Endodermal cell (in vitro differentiated cells): Measurements from ENCODE around the gene DAAM2. TPM values are rescaled to one million over a fixed set of nuclear protein-coding genes. Genes with fewer than 3 reads are reported as not detected.

Experiments
- DNase-seq: peaks from one replicate; pipeline ENCODE4 v3.0.0-alpha.2; 2017
- H3K27ac ChIP-seq: 2 replicates; pipeline ENCODE4 v1.5.1; 2013; ENCODE audit warnings: mild to moderate bottlenecking, low read depth, low read length, moderate library complexity
- H3K27me3 ChIP-seq: 2 replicates; pipeline ENCODE4 v1.6.1; 2013; ENCODE audit warnings: mild to moderate bottlenecking, low read length, moderate library complexity; ENCODE audit not compliant: insufficient read depth, control insufficient read depth, poor library complexity, severe bottlenecking
- H3K36me3 ChIP-seq: 2 replicates; pipeline ENCODE4 v1.7.0; 2013; ENCODE audit warnings: mild to moderate bottlenecking, low read length, moderate library complexity; ENCODE audit not compliant: control insufficient read depth, insufficient read depth
- H3K4me1 ChIP-seq: one replicate; pipeline ENCODE4 v1.7.0; 2013; ENCODE audit warnings: low read length; ENCODE audit not compliant: control insufficient read depth, insufficient read depth
- H3K4me3 ChIP-seq: 2 replicates; pipeline ENCODE4 v1.5.1; 2013; ENCODE audit warnings: mild to moderate bottlenecking, low read length, moderate library complexity
- H3K9ac ChIP-seq: 2 replicates; pipeline ENCODE4 v1.6.1; 2013; ENCODE audit warnings: mild to moderate bottlenecking, low read length, moderate library complexity; ENCODE audit not compliant: poor library complexity, severe bottlenecking; ENCODE audit errors: extremely low read depth
- H3K9me3 ChIP-seq: 2 replicates; pipeline ENCODE4 v1.6.1; 2013; ENCODE audit warnings: mild to moderate bottlenecking, low read length, moderate library complexity; ENCODE audit not compliant: control insufficient read depth
- H3K27ac Mint-ChIP-seq: 2 replicates; pipeline ENCODE4 v1.8.0; 2020; ENCODE audit warnings: mixed read lengths
- H3K27me3 Mint-ChIP-seq: 2 replicates; pipeline ENCODE4 v1.8.0; 2021; ENCODE audit warnings: mild to moderate bottlenecking, mixed read lengths; ENCODE audit not compliant: insufficient read depth
- H3K36me3 Mint-ChIP-seq: 2 replicates; pipeline ENCODE4 v1.8.0; 2020; ENCODE audit warnings: low read depth, mixed read lengths
- H3K4me1 Mint-ChIP-seq: 2 replicates; pipeline ENCODE4 v1.8.0; 2020; ENCODE audit warnings: mixed read lengths
- H3K4me3 Mint-ChIP-seq: 2 replicates; pipeline ENCODE4 v1.8.0; 2020; ENCODE audit warnings: mild to moderate bottlenecking, moderate library complexity, mixed read lengths
- H3K9me3 Mint-ChIP-seq: 2 replicates; pipeline ENCODE4 v1.8.0; 2020; ENCODE audit warnings: mild to moderate bottlenecking, mixed read lengths
- WGBS, 2 experiments: methylation state at CpG; one replicate each; pipeline versions ENCODE4 v1.1.5 to v1.1.7; 2013; ENCODE audit warnings: missing lambda C conversion rate in 2 of 2, mixed read lengths in 1 of 2; ENCODE audit not compliant: insufficient coverage in 1 of 2, insufficient read length in 1 of 2; 5-methylcytosine and 5-hydroxymethylcytosine counted together
- total RNA-seq, 2 donors: library from RNA; stranded (reverse); fragmentation: NEBNext Ultra II Directional in 1 of 2; extraction: Animal tissue kit (Norgen Biotek cat#: 25700) in 1 of 2; gene quantifications; 2 replicates in 1 of 2; 3 replicates in 1 of 2; pipeline ENCODE4 v1.2.1, GENCODE V29; 2021
- TF ChIP-seq, protein P1 (sequence below): fragments of 200-600 bp; sonication (generic); conservative IDR thresholded peaks from 2 replicates; pipeline ENCODE4 v1.5.0; 2021; ENCODE audit warnings: antibody characterized with exemption, mild to moderate bottlenecking

The DAAM2 gene
- total RNA-seq, 2 donors from 2014 or later, result 0.33 to 1.2 TPM

- Mint-ChIP-seq H3K36me3 (peaks cover 32% of the 10 kb centered on the region), H3K27ac (no peak overlapping the region), H3K4me3 (no peak overlapping the region), H3K9me3 (peaks cover 4% of the 10 kb centered on the region), H3K27me3 (no peaks in the 10 kb centered on the region), H3K4me1 (peaks cover 7% of the 10 kb centered on the region)
- Histone ChIP-seq H3K36me3 (no peaks in the 10 kb centered on the region), H3K9me3 (no peaks in the 10 kb centered on the region), H3K4me1 (no peaks in the 10 kb centered on the region), H3K9ac (no peak overlapping the region), H3K27me3 (no peaks in the 10 kb centered on the region), H3K4me3 (no peak overlapping the region), H3K27ac (no peak overlapping the region)
- DNase-seq, result no peak
- 88% methylated on average over 2 of the region's 3 CpGs; no CpG with 5 or more reads in 1 of the 2 experiments for WGBS, 2 experiments
- TF ChIP-seq, protein P1, sequence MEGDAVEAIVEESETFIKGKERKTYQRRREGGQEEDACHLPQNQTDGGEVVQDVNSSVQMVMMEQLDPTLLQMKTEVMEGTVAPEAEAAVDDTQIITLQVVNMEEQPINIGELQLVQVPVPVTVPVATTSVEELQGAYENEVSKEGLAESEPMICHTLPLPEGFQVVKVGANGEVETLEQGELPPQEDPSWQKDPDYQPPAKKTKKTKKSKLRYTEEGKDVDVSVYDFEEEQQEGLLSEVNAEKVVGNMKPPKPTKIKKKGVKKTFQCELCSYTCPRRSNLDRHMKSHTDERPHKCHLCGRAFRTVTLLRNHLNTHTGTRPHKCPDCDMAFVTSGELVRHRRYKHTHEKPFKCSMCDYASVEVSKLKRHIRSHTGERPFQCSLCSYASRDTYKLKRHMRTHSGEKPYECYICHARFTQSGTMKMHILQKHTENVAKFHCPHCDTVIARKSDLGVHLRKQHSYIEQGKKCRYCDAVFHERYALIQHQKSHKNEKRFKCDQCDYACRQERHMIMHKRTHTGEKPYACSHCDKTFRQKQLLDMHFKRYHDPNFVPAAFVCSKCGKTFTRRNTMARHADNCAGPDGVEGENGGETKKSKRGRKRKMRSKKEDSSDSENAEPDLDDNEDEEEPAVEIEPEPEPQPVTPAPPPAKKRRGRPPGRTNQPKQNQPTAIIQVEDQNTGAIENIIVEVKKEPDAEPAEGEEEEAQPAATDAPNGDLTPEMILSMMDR, result no peak
Observed at GRCh38 chr6:39926668-39927067, 134.5 kb downstream of the DAAM2 start.

- no peaks in the 10 kb centered on the region for H3K36me3 ChIP-seq
- H3K4me3 Mint-ChIP-seq, result no peak overlapping the region
- H3K4me3 ChIP-seq, result no peak overlapping the region
- no peak for DNase-seq
- no peaks in the 10 kb centered on the region for H3K4me1 ChIP-seq
- WGBS, 2 experiments, result 93 to 100% methylated on average over 1 to 11 of the region's 11 CpGs
- TF ChIP-seq, protein P1, result no peak
- no peak overlapping the region for H3K9ac ChIP-seq
- no peaks in the 10 kb centered on the region for H3K27me3 Mint-ChIP-seq
- no peak overlapping the region for H3K27ac ChIP-seq
- peaks cover 10% of the 10 kb centered on the region for H3K4me1 Mint-ChIP-seq
- peaks cover 30% of the 10 kb centered on the region for H3K36me3 Mint-ChIP-seq
- no peaks in the 10 kb centered on the region for H3K27me3 ChIP-seq
- peaks cover 4% of the 10 kb centered on the region for H3K9me3 Mint-ChIP-seq
- H3K27ac Mint-ChIP-seq, result no peak overlapping the region
- no peaks in the 10 kb centered on the region for H3K9me3 ChIP-seq
Observed at GRCh38 chr6:39927159-39927558, 135.0 kb downstream of the DAAM2 start.

GRCh38 chr6:39929039-39929732 is 137.0 kb downstream of the DAAM2 start:
- peaks cover 25% of the 10 kb centered on the region for H3K36me3 Mint-ChIP-seq
- Histone ChIP-seq H3K36me3 (no peaks in the 10 kb centered on the region), H3K9me3 (no peaks in the 10 kb centered on the region), H3K27me3 (no peaks in the 10 kb centered on the region), H3K4me3 (no peak overlapping the region), H3K27ac (no peak overlapping the region), H3K4me1 (no peaks in the 10 kb centered on the region), H3K9ac (no peak overlapping the region)
- TF ChIP-seq, protein P1, result no peak
- peak; percentile 54 for DNase-seq
- peaks cover 6% of the 10 kb centered on the region for H3K27me3 Mint-ChIP-seq
- WGBS, 2 experiments, result 92 to 100% methylated on average over 9 of the region's 9 CpGs
- H3K4me3 Mint-ChIP-seq, result no peak overlapping the region
- H3K9me3 Mint-ChIP-seq, result peaks cover 4% of the 10 kb centered on the region
- H3K4me1 Mint-ChIP-seq, result peaks cover 18% of the 10 kb centered on the region
- no peak overlapping the region for H3K27ac Mint-ChIP-seq
